ENCODE measurements around the gene RAB11FIP2.

- TF ChIP-seq ZNF274 (IDR thresholded peaks at IDR 0.05; ENCODE audit: low read depth, low read length) = no peak
- TF ChIP-seq YY1 (IDR thresholded peaks at IDR 0.05; ENCODE audit: insufficient read depth, insufficient read length) = no peak
Observed at GRCh38 chr10:117960345-117960935, 86.3 kb downstream of the RAB11FIP2 start.

Data from NT2/D1 (cell line).